KG1 (cell line): ENCODE measurements around the gene ARMH4.

Experiments used
- DNase-seq: peaks from one replicate; lab custom pipeline; 2025; lab: John Stamatoyannopoulos, UW

Gene ARMH4, protein sequence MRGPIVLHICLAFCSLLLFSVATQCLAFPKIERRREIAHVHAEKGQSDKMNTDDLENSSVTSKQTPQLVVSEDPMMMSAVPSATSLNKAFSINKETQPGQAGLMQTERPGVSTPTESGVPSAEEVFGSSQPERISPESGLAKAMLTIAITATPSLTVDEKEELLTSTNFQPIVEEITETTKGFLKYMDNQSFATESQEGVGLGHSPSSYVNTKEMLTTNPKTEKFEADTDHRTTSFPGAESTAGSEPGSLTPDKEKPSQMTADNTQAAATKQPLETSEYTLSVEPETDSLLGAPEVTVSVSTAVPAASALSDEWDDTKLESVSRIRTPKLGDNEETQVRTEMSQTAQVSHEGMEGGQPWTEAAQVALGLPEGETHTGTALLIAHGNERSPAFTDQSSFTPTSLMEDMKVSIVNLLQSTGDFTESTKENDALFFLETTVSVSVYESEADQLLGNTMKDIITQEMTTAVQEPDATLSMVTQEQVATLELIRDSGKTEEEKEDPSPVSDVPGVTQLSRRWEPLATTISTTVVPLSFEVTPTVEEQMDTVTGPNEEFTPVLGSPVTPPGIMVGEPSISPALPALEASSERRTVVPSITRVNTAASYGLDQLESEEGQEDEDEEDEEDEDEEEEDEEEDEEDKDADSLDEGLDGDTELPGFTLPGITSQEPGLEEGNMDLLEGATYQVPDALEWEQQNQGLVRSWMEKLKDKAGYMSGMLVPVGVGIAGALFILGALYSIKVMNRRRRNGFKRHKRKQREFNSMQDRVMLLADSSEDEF

GRCh38 chr14:58152014-58152857 lies at the start of gene ARMH4:
Gene ARMH4 (minus strand): TSS chr14:58152213. CDS start chr14:58139358, 12,855 bp downstream.
- no peak for DNase-seq

DNA sequence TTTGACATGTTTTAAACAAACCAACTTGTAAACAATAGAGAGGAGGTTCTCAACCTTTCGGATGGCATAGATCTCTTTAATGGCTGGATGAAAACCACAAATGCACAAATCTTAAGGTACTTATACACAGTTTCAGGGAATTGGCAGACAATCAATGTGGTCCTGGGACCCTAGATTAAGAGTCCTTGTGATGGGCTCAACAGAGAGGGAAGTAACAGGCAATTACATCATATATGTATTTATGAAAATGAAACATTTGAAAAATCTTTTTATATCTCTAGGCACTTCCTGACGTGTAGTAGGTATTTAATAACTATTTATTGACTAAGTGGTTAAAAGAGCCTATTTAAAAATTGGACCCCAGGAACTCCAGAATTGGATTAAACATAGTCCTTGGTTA lies 48.8 kb upstream of the ARMH4 start:
- no peak for DNase-seq

DNA sequence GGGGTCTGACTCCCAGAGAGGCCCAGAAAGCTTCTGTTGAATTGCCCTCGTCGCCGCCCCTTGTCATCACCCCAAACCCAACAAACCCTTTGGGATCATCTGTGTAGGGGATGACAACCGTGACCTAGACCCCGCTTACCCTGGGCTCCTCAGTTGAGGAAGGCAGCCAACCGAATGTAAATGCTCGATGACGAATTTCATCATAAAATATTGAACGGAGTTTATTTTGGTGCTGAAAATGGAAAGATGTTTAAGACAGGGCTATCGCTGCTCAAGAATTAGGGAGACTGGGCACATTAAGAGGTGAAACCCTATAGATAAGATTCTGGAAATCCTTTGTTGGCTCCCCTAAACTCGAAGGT lies 48.4 kb upstream of the ARMH4 start:
- no peak for DNase-seq

- DNase-seq, result peak; percentile 46
These were observed 47.9 kb upstream of the ARMH4 start, which contains the start of gene ACTR10 for GRCh38 chr14:58199726-58200479. Gene ACTR10 (plus strand): TSS chr14:58200149. CDS start chr14:58200218, 69 bp downstream.

DNA sequence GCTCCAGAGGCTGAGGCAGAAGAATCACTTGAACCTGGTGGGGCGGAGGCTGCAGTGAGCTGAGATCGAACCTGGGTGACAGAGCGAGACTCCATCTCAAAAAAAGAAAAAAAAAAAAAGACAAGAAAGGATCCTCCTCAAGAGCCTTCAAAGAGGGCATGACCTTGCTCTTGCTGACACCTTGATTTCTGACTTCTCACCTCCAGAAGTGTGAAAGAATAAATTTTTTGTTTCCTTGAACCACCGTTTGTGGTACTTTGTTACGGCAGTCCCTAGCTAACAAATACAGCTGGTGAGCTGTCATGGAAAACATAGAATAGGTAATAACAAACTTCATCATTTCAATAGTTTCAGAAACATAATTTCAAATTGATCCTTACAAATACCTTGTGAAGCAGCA lies 46.1 kb upstream of the ARMH4 start:
- no peak for DNase-seq

GRCh38 chr14:58196198-58196597 lies 44.2 kb upstream of the ARMH4 start:
- DNase-seq, result no peak

GRCh38 chr14:58193542-58193941 lies 41.5 kb upstream of the ARMH4 start:
- DNase-seq, result no peak

DNA sequence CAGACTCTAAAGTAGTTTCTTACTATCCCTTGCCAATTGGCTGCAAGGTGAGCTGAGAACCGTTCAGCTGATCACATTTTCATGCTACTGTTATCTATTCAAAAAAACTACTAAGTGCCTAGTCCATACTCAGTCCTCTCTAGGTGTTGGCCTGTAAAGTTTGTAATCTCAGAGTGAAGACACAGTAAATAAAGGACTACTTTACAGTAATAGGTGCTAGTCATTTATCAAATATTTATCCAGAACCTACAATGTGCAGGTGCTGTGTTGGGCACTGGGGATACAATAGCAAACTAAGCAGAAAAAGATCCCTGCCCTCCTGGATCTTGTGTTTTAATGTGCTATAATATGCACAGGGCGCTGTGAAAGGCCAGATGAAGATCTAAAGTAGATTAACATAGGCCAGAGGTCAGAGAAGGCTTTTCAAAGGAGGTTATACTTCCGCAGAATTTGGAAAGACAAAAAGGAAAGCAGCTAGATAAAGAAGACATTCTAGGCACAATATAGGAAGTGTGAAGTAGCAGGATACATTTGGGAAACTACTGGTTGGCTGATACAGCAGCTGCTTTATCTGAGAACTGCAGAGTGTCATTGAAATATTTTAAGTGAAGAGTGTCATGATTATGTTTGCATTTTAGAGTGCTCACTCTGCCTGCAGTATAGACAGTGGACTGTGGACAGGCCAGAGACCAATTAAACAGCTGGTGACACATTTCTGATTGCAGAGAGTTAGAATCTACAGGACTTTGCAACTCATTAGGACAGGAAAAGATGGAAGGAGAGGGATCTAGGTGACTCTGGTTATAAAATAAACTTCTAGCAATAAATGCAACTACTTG lies 40.0 kb upstream of the ARMH4 start:
- DNase-seq, result no peak

GRCh38 chr14:58189176-58189575 lies 37.2 kb upstream of the ARMH4 start:
- DNase-seq, result no peak

DNA sequence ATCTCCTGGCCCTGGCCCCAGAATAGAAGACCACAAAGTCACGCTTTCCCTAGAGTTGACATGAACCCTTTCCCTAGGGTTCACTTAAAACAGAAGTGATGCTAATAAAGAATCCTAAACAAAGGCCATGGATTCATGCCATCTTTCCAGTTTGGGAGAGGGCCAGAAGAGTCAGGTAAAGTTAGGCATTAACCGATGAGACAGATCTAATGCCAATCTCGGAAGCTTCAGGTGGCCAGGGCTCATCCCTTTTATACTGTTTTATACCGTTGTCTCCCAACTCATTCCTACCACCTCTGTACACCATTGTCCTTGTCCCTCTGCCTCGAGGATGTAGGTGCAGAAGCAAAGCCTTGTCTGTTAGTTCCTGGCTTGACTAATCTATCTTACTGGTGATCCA lies 25.1 kb upstream of the ARMH4 start:
- no peak for DNase-seq

DNA sequence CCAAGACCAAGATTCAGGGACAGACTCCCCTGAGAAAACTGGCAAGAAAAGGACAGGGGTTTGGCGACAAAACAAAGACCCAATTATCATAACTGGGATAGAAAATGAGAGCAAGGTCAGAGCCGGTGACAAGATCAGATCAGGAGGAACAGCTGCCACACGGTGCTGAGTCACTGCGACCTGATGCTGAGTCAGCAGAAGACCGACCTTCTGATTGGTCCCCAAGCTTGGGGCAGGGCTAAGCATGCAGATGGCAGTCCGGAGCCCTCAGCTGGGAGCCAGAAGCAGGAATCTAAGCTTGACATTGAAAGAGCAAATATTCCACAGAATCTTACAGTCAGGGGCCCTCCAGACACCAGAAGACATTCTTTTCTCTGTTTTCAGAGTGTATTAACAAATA lies 19.1 kb upstream of the ARMH4 start:
- DNase-seq, result no peak

DNA sequence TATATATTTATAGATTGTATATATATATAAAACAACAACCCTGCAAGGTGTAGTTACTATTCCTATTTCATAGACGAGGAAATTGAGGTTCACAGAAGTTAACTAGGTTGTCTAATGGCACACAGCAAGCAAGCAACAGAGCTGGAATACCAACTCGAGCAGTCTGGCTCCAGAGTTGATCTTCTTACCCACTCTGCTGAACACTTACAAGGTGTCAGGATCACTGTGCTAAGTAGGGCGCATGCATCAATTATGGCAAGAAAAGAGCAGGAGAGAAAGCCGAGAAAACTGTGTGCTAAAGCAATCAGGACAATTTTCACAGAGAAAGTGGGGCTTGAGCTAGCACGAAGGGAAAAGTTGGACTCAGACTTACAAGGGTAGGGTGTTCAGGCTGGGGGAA lies 15.9 kb upstream of the ARMH4 start:
- no peak for DNase-seq

DNA sequence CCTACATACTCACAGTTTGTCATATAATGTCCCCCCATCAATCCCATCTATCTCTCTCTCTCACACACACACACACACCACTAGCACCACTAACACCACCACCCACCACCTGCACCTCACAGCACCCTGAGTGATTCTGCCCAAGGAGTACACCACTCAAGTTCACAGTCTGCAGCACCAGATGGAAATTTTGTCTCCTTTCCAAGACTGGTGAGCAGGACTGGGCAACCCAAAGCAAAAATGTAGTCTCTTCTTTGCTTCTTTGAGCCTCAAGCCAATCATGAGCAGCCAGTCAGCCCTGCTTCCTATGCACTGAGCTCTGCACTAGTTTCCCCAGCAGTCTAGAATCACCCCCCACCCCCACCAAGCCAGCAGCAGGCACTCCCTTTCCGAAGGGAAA lies 15.0 kb upstream of the ARMH4 start:
- DNase-seq, result no peak

- DNase-seq, result peak; percentile 58
These were observed 14.3 kb upstream of the ARMH4 start for GRCh38 chr14:58166005-58166983.

DNA sequence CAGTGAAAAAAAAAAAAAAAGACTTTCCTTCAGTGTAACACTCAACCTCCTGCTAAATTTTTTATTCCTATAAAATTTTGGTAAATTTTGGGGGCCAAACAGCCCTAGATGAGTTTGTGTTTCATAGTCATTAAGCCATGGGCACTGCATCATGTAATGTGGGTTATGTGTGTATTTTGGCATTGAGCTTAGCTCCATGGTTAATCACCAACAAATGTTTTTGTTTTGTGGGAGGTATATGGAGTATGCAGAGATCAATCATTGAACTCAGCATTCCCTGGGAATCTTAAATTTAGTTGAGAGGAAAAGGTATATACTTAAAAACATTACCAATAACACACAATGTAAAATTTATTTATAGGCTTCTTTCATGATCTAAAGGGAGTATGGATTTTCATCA lies 8.5 kb upstream of the ARMH4 start:
- DNase-seq, result no peak

- DNase-seq, result no peak
These were observed 640 bp downstream of the ARMH4 start for GRCh38 chr14:58151133-58152013.

DNA sequence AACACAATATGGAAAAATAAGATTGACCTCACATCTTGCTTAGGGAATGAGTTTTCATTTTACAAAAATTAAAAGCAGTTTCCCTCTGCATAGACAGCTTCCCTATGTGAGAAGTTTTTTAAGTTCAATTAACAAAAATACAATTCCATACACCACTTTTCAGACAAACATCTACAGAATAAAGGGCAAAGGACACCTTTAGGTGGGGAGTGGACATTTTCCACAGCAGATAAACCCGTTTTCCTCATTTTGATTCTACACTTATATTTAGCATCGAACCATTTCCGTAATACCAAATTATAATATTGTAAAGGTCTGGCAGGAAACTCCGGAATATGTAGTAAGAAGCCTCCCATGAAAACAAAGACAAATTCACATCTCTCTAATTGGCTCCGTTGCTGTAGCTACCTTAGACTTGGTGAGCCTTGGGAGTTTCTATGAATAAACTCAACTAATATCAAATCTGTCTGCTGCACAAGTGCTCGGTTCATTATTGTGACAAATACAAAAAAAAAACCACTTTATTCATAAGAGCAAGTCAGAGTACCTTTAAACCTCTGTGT lies 1.7 kb downstream of the ARMH4 start:
- no peak for DNase-seq

- DNase-seq, result no peak
These were observed 2.8 kb downstream of the ARMH4 start for GRCh38 chr14:58149196-58149595.
